GM21528 (cell line): Measurements from ENCODE around the gene SLC16A7.

Source experiments
- ATAC-seq: cut with Tn5 transposase; IDR thresholded peaks from one replicate; pipeline ENCODE4 v1.9.1; 2021; ENCODE audit warnings: mild to moderate bottlenecking, moderate library complexity; ENCODE audit not compliant: unreplicated experiment, low FRiP score

The SLC16A7 gene

GRCh38 chr12:59820594-59821011, 224.8 kb downstream of the SLC16A7 start:
- ATAC-seq = no peak

GRCh38 chr12:59823567-59823966, 227.7 kb downstream of the SLC16A7 start:
- no peak for ATAC-seq

- ATAC-seq = no peak
Observed at GRCh38 chr12:59827767-59828166, 231.9 kb downstream of the SLC16A7 start.

DNA sequence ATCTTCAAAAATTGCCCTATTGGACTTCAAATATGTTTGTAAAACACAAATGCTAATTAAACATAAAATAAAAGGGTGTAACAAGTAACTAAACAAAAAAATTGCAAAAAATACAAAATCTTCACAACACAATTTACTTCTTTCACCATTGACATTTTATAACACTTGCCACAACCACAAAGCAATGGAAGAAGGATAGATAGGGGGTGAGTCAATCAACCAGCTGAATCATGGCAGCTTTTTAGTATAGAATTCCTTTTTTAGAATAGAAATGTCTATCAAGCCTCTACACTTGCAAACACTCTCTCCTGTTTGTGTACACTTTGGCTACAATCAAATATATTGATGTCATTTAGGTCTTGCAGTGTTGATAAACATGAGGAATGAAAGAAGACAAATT, 232.7 kb downstream of the SLC16A7 start:
- ATAC-seq = no peak

GRCh38 chr12:59833408-59833807, 237.6 kb downstream of the SLC16A7 start:
- ATAC-seq = no peak

- no peak for ATAC-seq
Observed at GRCh38 chr12:59834659-59835474, 239.0 kb downstream of the SLC16A7 start.
